Measurements from ENCODE around the gene TRAPPC6A.

The TRAPPC6A gene

GRCh38 chr19:45184115-45184514 lies 6.1 kb upstream of the TRAPPC6A start:
- Histone ChIP-seq H3K27ac (ENCODE audit: low read depth, low read length, poor library complexity, severe bottlenecking) (no peak overlapping the region), H3K27me3 (ENCODE audit: insufficient read depth, low read length) (no peaks in the 10 kb centered on the region), H3F3A (ENCODE audit: insufficient read depth, low read length) (no peaks in the 10 kb centered on the region), H4K20me1 (ENCODE audit: insufficient read depth, low read length) (no peaks in the 10 kb centered on the region), H3K36me3 (ENCODE audit: insufficient read depth, low read length) (peaks cover 9% of the 10 kb centered on the region; the same call in 1 of the 2 replicates), H3K4me3 (ENCODE audit: low read depth, low read length, poor library complexity, severe bottlenecking) (no peak overlapping the region), H3K9me3 (ENCODE audit: low read length) (no peaks in the 10 kb centered on the region), H3K9ac (ENCODE audit: low read length) (no peak overlapping the region), H3K79me2 (ENCODE audit: insufficient read depth, low read length) (peaks cover 3% of the 10 kb centered on the region; the same call in 1 of the 2 replicates), H3K4me1 (ENCODE audit: insufficient read depth, low read length, severe bottlenecking) (peaks cover 15% of the 10 kb centered on the region), H2AFZ (ENCODE audit: low read length) (no peak overlapping the region), H3K4me2 (ENCODE audit: low read length) (no peak overlapping the region), H3K9me2 (ENCODE audit: low read depth, low read length) (no peaks in the 10 kb centered on the region)
- TF ChIP-seq EZH2 (IDR thresholded peaks at IDR 0.05; ENCODE audit: borderline replicate concordance, low read length): no peak
- TF ChIP-seq, protein P1, sequence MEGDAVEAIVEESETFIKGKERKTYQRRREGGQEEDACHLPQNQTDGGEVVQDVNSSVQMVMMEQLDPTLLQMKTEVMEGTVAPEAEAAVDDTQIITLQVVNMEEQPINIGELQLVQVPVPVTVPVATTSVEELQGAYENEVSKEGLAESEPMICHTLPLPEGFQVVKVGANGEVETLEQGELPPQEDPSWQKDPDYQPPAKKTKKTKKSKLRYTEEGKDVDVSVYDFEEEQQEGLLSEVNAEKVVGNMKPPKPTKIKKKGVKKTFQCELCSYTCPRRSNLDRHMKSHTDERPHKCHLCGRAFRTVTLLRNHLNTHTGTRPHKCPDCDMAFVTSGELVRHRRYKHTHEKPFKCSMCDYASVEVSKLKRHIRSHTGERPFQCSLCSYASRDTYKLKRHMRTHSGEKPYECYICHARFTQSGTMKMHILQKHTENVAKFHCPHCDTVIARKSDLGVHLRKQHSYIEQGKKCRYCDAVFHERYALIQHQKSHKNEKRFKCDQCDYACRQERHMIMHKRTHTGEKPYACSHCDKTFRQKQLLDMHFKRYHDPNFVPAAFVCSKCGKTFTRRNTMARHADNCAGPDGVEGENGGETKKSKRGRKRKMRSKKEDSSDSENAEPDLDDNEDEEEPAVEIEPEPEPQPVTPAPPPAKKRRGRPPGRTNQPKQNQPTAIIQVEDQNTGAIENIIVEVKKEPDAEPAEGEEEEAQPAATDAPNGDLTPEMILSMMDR (IDR thresholded peaks at IDR 0.05; ENCODE audit: low read length): no peak

- no peaks in the 10 kb centered on the region for H3F3A ChIP-seq (ENCODE audit: insufficient read depth, low read length)
- no peaks in the 10 kb centered on the region for H3K9me2 ChIP-seq (ENCODE audit: low read depth, low read length)
- H3K27me3 ChIP-seq (ENCODE audit: insufficient read depth, low read length): no peaks in the 10 kb centered on the region
- H2AFZ ChIP-seq (ENCODE audit: low read length): no peak overlapping the region
- H3K4me3 ChIP-seq (ENCODE audit: low read depth, low read length, poor library complexity, severe bottlenecking): no peak overlapping the region
- H3K79me2 ChIP-seq (ENCODE audit: insufficient read depth, low read length): peaks cover 3% of the 10 kb centered on the region; the same call in 1 of the 2 replicates
- no peak overlapping the region for H3K27ac ChIP-seq (ENCODE audit: low read depth, low read length, poor library complexity, severe bottlenecking)
- no peaks in the 10 kb centered on the region for H4K20me1 ChIP-seq (ENCODE audit: insufficient read depth, low read length)
- no peak overlapping the region for H3K4me2 ChIP-seq (ENCODE audit: low read length)
- peaks cover 9% of the 10 kb centered on the region; the same call in 1 of the 2 replicates for H3K36me3 ChIP-seq (ENCODE audit: insufficient read depth, low read length)
- TF ChIP-seq, protein P1 (IDR thresholded peaks at IDR 0.05; ENCODE audit: low read length): no peak
- TF ChIP-seq EZH2 (IDR thresholded peaks at IDR 0.05; ENCODE audit: borderline replicate concordance, low read length): no peak
- H3K9ac ChIP-seq (ENCODE audit: low read length): no peak overlapping the region
- H3K9me3 ChIP-seq (ENCODE audit: low read length): no peaks in the 10 kb centered on the region
- peaks cover 15% of the 10 kb centered on the region for H3K4me1 ChIP-seq (ENCODE audit: insufficient read depth, low read length, severe bottlenecking)
These were observed 4.7 kb upstream of the TRAPPC6A start for GRCh38 chr19:45182758-45183157.

- Histone ChIP-seq H3K36me3 (ENCODE audit: insufficient read depth, low read length) (peaks cover 9% of the 10 kb centered on the region; the same call in 1 of the 2 replicates), H3K27me3 (ENCODE audit: insufficient read depth, low read length) (no peaks in the 10 kb centered on the region), H3F3A (ENCODE audit: insufficient read depth, low read length) (no peaks in the 10 kb centered on the region), H3K27ac (ENCODE audit: low read depth, low read length, poor library complexity, severe bottlenecking) (no peak overlapping the region), H3K4me2 (ENCODE audit: low read length) (no peak overlapping the region), H3K79me2 (ENCODE audit: insufficient read depth, low read length) (peaks cover 3% of the 10 kb centered on the region; the same call in 1 of the 2 replicates), H4K20me1 (ENCODE audit: insufficient read depth, low read length) (no peaks in the 10 kb centered on the region), H3K4me1 (ENCODE audit: insufficient read depth, low read length, severe bottlenecking) (peaks cover 24% of the 10 kb centered on the region), H3K9ac (ENCODE audit: low read length) (no peak overlapping the region), H2AFZ (ENCODE audit: low read length) (no peak overlapping the region), H3K9me3 (ENCODE audit: low read length) (no peaks in the 10 kb centered on the region), H3K4me3 (ENCODE audit: low read depth, low read length, poor library complexity, severe bottlenecking) (no peak overlapping the region), H3K9me2 (ENCODE audit: low read depth, low read length) (no peaks in the 10 kb centered on the region)
- TF ChIP-seq, protein P1 (IDR thresholded peaks at IDR 0.05; ENCODE audit: low read length): no peak
- TF ChIP-seq EZH2 (IDR thresholded peaks at IDR 0.05; ENCODE audit: borderline replicate concordance, low read length): no peak
These were observed 2.9 kb upstream of the TRAPPC6A start for GRCh38 chr19:45180936-45181335.

Data from OCI-LY1 (cell line).